Retinal pigment epithelial cell (primary cell): ENCODE data around the gene CPNE2.

Source experiments
- DNase-seq: peaks from one replicate; pipeline ENCODE4 v3.0.0-alpha.2; 2010; ENCODE audit warnings: low read depth
- H3K4me3 ChIP-seq: 2 replicates; pipeline ENCODE4 v1.5.1; 2011; ENCODE audit warnings: mild to moderate bottlenecking, low read length, control low read depth, moderate library complexity
- TF ChIP-seq, protein P1 (sequence below): conservative IDR thresholded peaks from 2 replicates; pipeline ENCODE4 v1.5.1; 2011; ENCODE audit warnings: low read depth, low read length, control low read depth, inconsistent platforms

Gene CPNE2

GRCh38 chr16:57082664-57083063 is 9.7 kb upstream of the CPNE2 start:
- DNase-seq: no peak
- no peak overlapping the region for H3K4me3 ChIP-seq
- TF ChIP-seq, protein P1, sequence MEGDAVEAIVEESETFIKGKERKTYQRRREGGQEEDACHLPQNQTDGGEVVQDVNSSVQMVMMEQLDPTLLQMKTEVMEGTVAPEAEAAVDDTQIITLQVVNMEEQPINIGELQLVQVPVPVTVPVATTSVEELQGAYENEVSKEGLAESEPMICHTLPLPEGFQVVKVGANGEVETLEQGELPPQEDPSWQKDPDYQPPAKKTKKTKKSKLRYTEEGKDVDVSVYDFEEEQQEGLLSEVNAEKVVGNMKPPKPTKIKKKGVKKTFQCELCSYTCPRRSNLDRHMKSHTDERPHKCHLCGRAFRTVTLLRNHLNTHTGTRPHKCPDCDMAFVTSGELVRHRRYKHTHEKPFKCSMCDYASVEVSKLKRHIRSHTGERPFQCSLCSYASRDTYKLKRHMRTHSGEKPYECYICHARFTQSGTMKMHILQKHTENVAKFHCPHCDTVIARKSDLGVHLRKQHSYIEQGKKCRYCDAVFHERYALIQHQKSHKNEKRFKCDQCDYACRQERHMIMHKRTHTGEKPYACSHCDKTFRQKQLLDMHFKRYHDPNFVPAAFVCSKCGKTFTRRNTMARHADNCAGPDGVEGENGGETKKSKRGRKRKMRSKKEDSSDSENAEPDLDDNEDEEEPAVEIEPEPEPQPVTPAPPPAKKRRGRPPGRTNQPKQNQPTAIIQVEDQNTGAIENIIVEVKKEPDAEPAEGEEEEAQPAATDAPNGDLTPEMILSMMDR: no peak

- TF ChIP-seq, protein P1: no peak
- no peak for DNase-seq
- H3K4me3 ChIP-seq: no peak overlapping the region
Measured at GRCh38 chr16:57083485-57084126, 8.8 kb upstream of the CPNE2 start.

DNA sequence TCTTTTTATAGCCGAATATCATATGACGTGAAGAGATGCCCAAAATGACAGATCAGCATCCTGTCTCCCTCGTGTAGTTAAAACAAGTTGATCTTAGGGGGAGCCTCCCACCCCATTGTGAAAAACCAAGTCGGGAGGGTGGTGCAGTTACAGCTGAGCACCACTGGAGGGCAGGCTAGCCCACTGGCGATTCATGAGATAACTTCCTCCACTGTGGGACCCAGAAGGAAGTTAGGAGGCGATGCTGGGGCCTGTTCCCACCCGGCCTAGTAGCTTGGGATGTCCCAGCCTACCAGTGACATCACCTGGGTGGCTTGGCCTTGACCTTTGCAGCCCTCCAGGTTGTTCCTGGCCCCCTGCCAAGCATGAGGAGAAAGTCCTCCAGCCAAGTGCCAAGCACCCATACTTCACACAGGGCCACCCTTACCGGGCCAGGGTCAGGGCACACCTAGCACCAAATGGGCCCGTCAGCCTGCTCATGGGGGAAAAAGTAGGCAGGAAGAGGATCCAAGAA is 8.1 kb upstream of the CPNE2 start:
- TF ChIP-seq, protein P1: peak; percentile 99
- H3K4me3 ChIP-seq: no peak overlapping the region
- DNase-seq: no peak

DNA sequence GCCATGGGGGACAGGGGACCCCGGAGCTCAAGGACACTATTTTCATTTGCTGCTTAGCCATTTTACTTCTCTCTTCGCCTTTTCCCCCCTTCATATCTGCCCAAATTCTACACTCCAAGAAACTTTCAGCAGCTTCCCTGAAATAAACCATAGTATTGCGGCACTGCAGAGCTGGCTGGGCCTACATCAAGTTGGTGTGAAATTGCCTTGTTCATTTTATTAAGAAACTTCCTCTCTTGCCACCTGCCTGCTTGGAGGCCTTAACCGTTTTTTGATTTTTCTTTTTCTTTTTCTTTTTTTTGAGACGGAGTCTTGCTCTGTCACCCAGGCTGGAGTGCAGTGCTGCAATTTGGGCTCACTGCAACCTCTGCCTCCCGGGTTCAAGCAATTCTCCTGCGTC is 7.4 kb upstream of the CPNE2 start:
- no peak for DNase-seq
- TF ChIP-seq, protein P1: no peak
- no peak overlapping the region for H3K4me3 ChIP-seq

DNA sequence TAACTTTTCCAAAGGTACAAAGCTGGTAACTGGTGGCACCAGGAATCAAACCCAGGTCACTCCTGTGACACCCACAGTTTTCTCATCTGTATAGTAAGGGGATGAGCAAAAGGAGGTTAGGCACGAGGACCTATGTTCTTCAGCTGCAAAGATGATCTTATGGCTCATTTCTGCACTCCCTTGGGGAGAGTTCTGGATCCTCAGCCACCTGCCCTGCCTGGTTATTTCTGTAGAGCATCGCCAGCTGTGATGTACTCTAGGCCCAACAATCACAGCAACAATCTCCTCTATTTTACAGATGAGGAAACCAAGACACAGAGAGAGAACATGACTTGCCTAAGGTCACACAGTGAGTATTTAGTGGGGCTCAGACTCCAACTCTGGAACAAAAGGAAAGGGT is 5.4 kb upstream of the CPNE2 start:
- DNase-seq: no peak
- H3K4me3 ChIP-seq: no peak overlapping the region
- TF ChIP-seq, protein P1: no peak

DNA sequence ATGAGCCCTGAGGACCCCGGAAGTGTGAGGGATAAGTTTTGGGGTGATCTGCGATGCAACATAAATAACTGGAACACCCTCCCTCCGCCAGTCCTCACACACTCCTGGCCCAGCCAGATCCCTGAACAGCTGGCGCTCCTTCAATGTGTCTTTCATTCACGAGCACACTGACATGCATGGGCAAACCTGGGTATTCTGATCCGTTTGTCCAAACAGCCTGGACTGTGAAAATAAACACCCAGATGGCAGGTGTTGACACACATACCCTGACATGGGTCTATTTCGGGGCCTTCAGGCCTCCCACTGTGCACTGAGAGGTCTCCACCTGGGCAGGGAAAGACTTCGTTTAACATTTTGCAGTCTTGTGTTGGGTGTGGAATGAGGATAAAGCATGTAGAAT is 3.0 kb upstream of the CPNE2 start:
- TF ChIP-seq, protein P1: no peak
- no peak for DNase-seq
- no peak overlapping the region for H3K4me3 ChIP-seq
